ENCODE measurements around the gene RHD. TPM values are rescaled to one million over a fixed set of nuclear protein-coding genes. Genes with fewer than 3 reads are reported as not detected.
A peak's percentile ranks its signal among the peaks of the same experiment; 100 is the strongest.
"Not testable (repeated sequence)": the region's sequence is repeated elsewhere in the genome, so short reads cannot be mapped to it uniquely, and the experiment has no call there.

The RHD gene
- total RNA-seq, 2 donors from 2014 or later: not detected

GRCh38 chr1:25267288-25268142 is 4.8 kb upstream of the RHD start:
- peak; percentile 74 for TF ChIP-seq POLR2A (IDR thresholded peaks at IDR 0.05)
- TF ChIP-seq POLR2AphosphoS5 (IDR thresholded peaks at IDR 0.05): peak; percentile 96
- TF ChIP-seq CTCF (IDR thresholded peaks at IDR 0.05): peak in 1 of 4 experiments; percentile 15
- intact Hi-C loops (cut with DNase I); H3K27me3 ChIP-seq (replicated peaks; ENCODE audit: insufficient read depth); H3K36me3 ChIP-seq; H3K9me3 ChIP-seq; H3K4me1 ChIP-seq (replicated peaks): not testable (repeated sequence)
- WGBS: 0% methylated on average over 30 of the region's 56 CpGs
- peak; percentile 79 for DNase-seq (ENCODE audit: low spot score)
- Histone ChIP-seq H3K27ac (peak overlapping the region; percentile 88 to 91), H3K4me3 (peak overlapping the region; percentile 42 to 49)

GRCh38 chr1:25268143-25268760 is 4.1 kb upstream of the RHD start:
- peak overlapping the region; percentile 88 to 91 for H3K27ac ChIP-seq
- peak overlapping the region; percentile 42 to 49 for H3K4me3 ChIP-seq
- intact Hi-C loops (cut with DNase I); DNase-seq (ENCODE audit: low spot score); H3K9me3 ChIP-seq; H3K4me1 ChIP-seq (replicated peaks); H3K27me3 ChIP-seq (replicated peaks; ENCODE audit: insufficient read depth); H3K36me3 ChIP-seq: not testable (repeated sequence)
- WGBS: 39% methylated on average over 14 of the region's 14 CpGs

- H3K27me3 ChIP-seq (replicated peaks; ENCODE audit: insufficient read depth); intact Hi-C loops (cut with DNase I); H3K36me3 ChIP-seq; H3K9me3 ChIP-seq; H3K4me1 ChIP-seq (replicated peaks); H3K27ac ChIP-seq; DNase-seq (ENCODE audit: low spot score); H3K4me3 ChIP-seq: not testable (repeated sequence)
- WGBS: 81% methylated on average over 4 of the region's 4 CpGs
These were observed 3.3 kb downstream of the RHD start for GRCh38 chr1:25275648-25276047.

- H3K36me3 ChIP-seq; H3K9me3 ChIP-seq; intact Hi-C loops (cut with DNase I); H3K4me1 ChIP-seq (replicated peaks); H3K4me3 ChIP-seq; H3K27ac ChIP-seq; H3K27me3 ChIP-seq (replicated peaks; ENCODE audit: insufficient read depth); DNase-seq (ENCODE audit: low spot score): not testable (repeated sequence)
- 78% methylated on average over 1 of the region's 1 CpG for WGBS
These were observed 5.0 kb downstream of the RHD start for GRCh38 chr1:25277295-25277694.

- H3K4me1 ChIP-seq (replicated peaks); H3K36me3 ChIP-seq; H3K9me3 ChIP-seq; H3K27ac ChIP-seq; intact Hi-C loops (cut with DNase I); H3K27me3 ChIP-seq (replicated peaks; ENCODE audit: insufficient read depth); DNase-seq (ENCODE audit: low spot score); H3K4me3 ChIP-seq: not testable (repeated sequence)
- WGBS: 60% methylated on average over 1 of the region's 2 CpGs
These were observed 6.0 kb downstream of the RHD start for GRCh38 chr1:25278358-25278757.

- intact Hi-C loops (cut with DNase I); H3K4me3 ChIP-seq; H3K9me3 ChIP-seq; H3K27me3 ChIP-seq (replicated peaks; ENCODE audit: insufficient read depth); H3K27ac ChIP-seq; H3K36me3 ChIP-seq; DNase-seq (ENCODE audit: low spot score); H3K4me1 ChIP-seq (replicated peaks): not testable (repeated sequence)
- 68% methylated on average over 5 of the region's 8 CpGs for WGBS
These were observed 6.5 kb downstream of the RHD start for GRCh38 chr1:25278790-25279189.

- H3K4me1 ChIP-seq (replicated peaks); H3K36me3 ChIP-seq; DNase-seq (ENCODE audit: low spot score); H3K4me3 ChIP-seq; intact Hi-C loops (cut with DNase I); H3K27me3 ChIP-seq (replicated peaks; ENCODE audit: insufficient read depth); H3K27ac ChIP-seq; H3K9me3 ChIP-seq: not testable (repeated sequence)
- WGBS: 90% methylated on average over 4 of the region's 5 CpGs
These were observed 7.4 kb downstream of the RHD start for GRCh38 chr1:25279693-25280111.

- H3K27me3 ChIP-seq (replicated peaks; ENCODE audit: insufficient read depth); H3K36me3 ChIP-seq; intact Hi-C loops (cut with DNase I); H3K27ac ChIP-seq; H3K9me3 ChIP-seq; DNase-seq (ENCODE audit: low spot score); H3K4me1 ChIP-seq (replicated peaks); H3K4me3 ChIP-seq: not testable (repeated sequence)
- WGBS: 76% methylated on average over 3 of the region's 3 CpGs
These were observed 13.6 kb downstream of the RHD start for GRCh38 chr1:25285862-25286261.

GRCh38 chr1:25287164-25287563 is 14.9 kb downstream of the RHD start:
- WGBS: 66% methylated on average over 6 of the region's 6 CpGs
- H3K9me3 ChIP-seq; H3K27ac ChIP-seq; intact Hi-C loops (cut with DNase I); DNase-seq (ENCODE audit: low spot score); H3K4me1 ChIP-seq (replicated peaks); H3K36me3 ChIP-seq; H3K27me3 ChIP-seq (replicated peaks; ENCODE audit: insufficient read depth); H3K4me3 ChIP-seq: not testable (repeated sequence)

- WGBS: 56% methylated on average over 2 of the region's 8 CpGs
These were observed 16.3 kb downstream of the RHD start for GRCh38 chr1:25288573-25289101.

GRCh38 chr1:25290043-25290442 is 17.7 kb downstream of the RHD start:
- 12% methylated on average over 4 of the region's 6 CpGs for WGBS
- DNase-seq (ENCODE audit: low spot score); H3K9me3 ChIP-seq; H3K27ac ChIP-seq; H3K4me1 ChIP-seq (replicated peaks); intact Hi-C loops (cut with DNase I); H3K27me3 ChIP-seq (replicated peaks; ENCODE audit: insufficient read depth); H3K4me3 ChIP-seq; H3K36me3 ChIP-seq: not testable (repeated sequence)

More at GRCh38 chr1:25288573-25289101, 16.3 kb downstream of the RHD start:
- H3K9me3 ChIP-seq; H3K27me3 ChIP-seq (replicated peaks; ENCODE audit: insufficient read depth); DNase-seq (ENCODE audit: low spot score); intact Hi-C loops (cut with DNase I); H3K4me1 ChIP-seq (replicated peaks); H3K4me3 ChIP-seq; H3K27ac ChIP-seq; H3K36me3 ChIP-seq: not testable (repeated sequence)
